ENCODE data around the gene ACOT13.
"Not testable (repeated sequence)": the region's sequence is repeated elsewhere in the genome, so short reads cannot be mapped to it uniquely, and the experiment has no call there.

DNA sequence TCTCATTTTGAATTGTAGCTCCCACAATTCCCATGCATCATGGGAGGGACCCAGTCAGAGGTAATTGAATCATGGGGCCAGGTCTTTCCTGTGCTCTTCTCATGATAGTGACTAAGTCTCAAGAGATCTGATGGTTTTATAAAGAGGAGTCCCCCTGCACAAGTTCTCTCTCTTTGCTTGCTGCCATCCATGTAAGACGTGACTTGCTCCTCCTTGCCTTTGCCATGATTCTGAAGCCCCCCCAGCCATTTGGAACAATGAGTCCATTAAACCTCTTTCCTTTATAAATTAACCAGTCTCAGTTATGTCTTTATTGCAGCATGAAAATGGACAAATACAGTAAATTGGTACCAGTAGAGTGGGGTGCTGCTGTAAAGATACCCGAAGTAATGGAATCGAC, 63.8 kb downstream of the ACOT13 start:
- TF ChIP-seq, protein P1, sequence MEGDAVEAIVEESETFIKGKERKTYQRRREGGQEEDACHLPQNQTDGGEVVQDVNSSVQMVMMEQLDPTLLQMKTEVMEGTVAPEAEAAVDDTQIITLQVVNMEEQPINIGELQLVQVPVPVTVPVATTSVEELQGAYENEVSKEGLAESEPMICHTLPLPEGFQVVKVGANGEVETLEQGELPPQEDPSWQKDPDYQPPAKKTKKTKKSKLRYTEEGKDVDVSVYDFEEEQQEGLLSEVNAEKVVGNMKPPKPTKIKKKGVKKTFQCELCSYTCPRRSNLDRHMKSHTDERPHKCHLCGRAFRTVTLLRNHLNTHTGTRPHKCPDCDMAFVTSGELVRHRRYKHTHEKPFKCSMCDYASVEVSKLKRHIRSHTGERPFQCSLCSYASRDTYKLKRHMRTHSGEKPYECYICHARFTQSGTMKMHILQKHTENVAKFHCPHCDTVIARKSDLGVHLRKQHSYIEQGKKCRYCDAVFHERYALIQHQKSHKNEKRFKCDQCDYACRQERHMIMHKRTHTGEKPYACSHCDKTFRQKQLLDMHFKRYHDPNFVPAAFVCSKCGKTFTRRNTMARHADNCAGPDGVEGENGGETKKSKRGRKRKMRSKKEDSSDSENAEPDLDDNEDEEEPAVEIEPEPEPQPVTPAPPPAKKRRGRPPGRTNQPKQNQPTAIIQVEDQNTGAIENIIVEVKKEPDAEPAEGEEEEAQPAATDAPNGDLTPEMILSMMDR (conservative IDR thresholded peaks at IDR 0.05 in 1 of 2, IDR thresholded peaks at IDR 0.05 in 1 of 2; ENCODE audit: low read depth in 1 of 2, low read length in 2 of 2), result not testable (repeated sequence)
- not testable (repeated sequence) for TF ChIP-seq EZH2 (IDR thresholded peaks at IDR 0.05; ENCODE audit: low read length, missing control alignments)

Data from fibroblast of lung (primary cell).